ENCODE results near the gene GAS6. TPM values are rescaled to one million over a fixed set of nuclear protein-coding genes. Genes with fewer than 3 reads are reported as not detected.

Gene GAS6
- total and polyA plus RNA-seq, 2 donors (not counting 1 experiment from before 2014, with no cell fraction given): 227 to 301 TPM

GRCh38 chr13:113849981-113850721 is 13.7 kb downstream of the GAS6 start:
- peaks cover 95% of the 10 kb centered on the region for H3K79me2 ChIP-seq (ENCODE audit: control insufficient read depth, insufficient read depth, low read length)

DNA sequence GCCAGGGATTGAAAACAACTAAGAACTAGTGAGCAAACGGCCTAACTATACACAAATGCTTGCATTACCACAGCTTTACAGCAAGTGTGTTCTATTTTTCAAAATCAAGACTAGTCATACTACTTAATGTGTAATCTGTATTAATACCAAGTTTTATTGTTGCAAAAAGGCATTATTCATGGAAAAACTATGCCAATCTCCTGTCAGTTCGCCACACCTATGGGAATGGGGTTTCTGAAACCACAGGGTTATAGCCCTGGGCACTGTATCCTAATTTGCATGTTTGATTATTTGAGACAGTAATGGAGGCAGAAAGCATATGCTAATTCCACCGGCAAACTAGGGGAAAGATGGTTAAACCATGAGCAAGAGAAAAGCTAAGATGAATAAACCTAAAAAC is 14.3 kb downstream of the GAS6 start:
- no peak for TF ChIP-seq EZH2 (IDR thresholded peaks at IDR 0.05; ENCODE audit: low read length, missing control alignments)
- TF ChIP-seq CTCF (conservative IDR thresholded peaks at IDR 0.05 in 1 of 2, IDR thresholded peaks at IDR 0.05 in 1 of 2; ENCODE audit: low read depth in 1 of 2, low read length in 2 of 2): no peak

More at GRCh38 chr13:113849981-113850721, 13.7 kb downstream of the GAS6 start:
- H3K36me3 ChIP-seq (ENCODE audit: control insufficient read depth, insufficient read depth, low read length): peaks cover 12% of the 10 kb centered on the region
- no peak for TF ChIP-seq EZH2 (IDR thresholded peaks at IDR 0.05; ENCODE audit: low read length, missing control alignments)
- no peak for TF ChIP-seq CTCF (conservative IDR thresholded peaks at IDR 0.05 in 1 of 2, IDR thresholded peaks at IDR 0.05 in 1 of 2; ENCODE audit: low read depth in 1 of 2, low read length in 2 of 2)
- H3K4me3 ChIP-seq (replicated peaks in 1 of 4; ENCODE audit: control extremely low read depth in 1 of 4, insufficient read depth in 1 of 4, low read depth in 3 of 4, low read length in 4 of 4): no peak overlapping the region
- H3K4me2 ChIP-seq (ENCODE audit: extremely low read depth, insufficient read depth, low read length): no peak overlapping the region
- H2AFZ ChIP-seq (ENCODE audit: low read length): no peak overlapping the region
- H3K9me3 ChIP-seq (ENCODE audit: control insufficient read depth, insufficient read depth, low read depth, low read length): no peaks in the 10 kb centered on the region
- H3K9ac ChIP-seq (ENCODE audit: insufficient read depth, low read length): no peak overlapping the region
- DNase-seq (ENCODE audit: low read depth in 2 of 2): no peak
- peaks cover 30% of the 10 kb centered on the region for H3K4me1 ChIP-seq (ENCODE audit: control insufficient read depth, extremely low read depth, insufficient read depth, low read length)
- peaks cover 2% of the 10 kb centered on the region for H4K20me1 ChIP-seq (ENCODE audit: control insufficient read depth, extremely low read depth, insufficient read depth, low read length)
- H3K27me3 ChIP-seq (ENCODE audit: control insufficient read depth, insufficient read depth, low read length): no peaks in the 10 kb centered on the region
- no peak overlapping the region for H3K27ac ChIP-seq (ENCODE audit: insufficient read depth, low read length)

DNA sequence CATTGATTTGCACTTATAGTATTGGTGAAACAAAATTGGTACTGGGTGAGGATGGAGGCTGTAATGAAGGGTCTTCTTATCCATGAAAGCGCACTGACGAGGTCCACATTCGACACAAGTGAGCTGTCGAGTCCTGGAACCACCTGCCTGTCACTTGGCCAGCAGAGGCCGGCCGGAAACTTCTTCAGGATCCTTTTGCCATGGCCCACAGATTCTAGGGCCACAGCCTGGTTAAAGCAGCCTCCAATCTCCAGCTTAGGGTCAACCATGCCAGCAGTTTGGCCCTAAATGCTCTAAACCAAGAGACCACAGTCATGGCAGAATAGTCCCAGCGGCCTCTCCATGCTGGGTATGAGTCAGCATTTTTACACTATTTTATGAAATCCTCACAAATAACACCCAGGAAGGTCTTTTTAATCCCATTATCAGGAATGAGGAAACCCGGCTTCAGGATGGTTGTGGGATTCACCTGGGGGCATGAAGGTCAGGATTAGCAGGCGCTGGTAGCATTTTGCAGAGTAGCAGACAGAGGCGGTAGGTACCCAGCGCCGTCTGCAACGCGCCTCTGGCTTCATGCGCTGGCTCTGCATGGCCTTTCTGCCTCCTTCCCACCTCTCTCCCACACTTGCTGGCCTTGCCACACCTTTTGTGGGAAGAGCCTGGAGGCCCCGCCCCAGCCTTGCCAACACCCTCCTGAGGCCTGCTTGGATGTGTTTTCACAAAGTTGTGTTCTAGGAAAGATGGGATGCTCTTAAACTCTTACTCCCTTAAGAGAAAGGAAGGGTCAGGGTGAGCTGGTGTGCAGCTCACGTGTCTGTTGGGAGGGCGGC is 15.2 kb downstream of the GAS6 start:
- H3K4me1 ChIP-seq (ENCODE audit: control insufficient read depth, extremely low read depth, insufficient read depth, low read length): peaks cover 14% of the 10 kb centered on the region
- H3K27ac ChIP-seq (ENCODE audit: insufficient read depth, low read length): no peak overlapping the region
- no peak overlapping the region for H3K4me3 ChIP-seq (replicated peaks in 1 of 4; ENCODE audit: control extremely low read depth in 1 of 4, insufficient read depth in 1 of 4, low read depth in 3 of 4, low read length in 4 of 4)
- H4K20me1 ChIP-seq (ENCODE audit: control insufficient read depth, extremely low read depth, insufficient read depth, low read length): no peaks in the 10 kb centered on the region
- no peak overlapping the region for H3K4me2 ChIP-seq (ENCODE audit: extremely low read depth, insufficient read depth, low read length)
- H2AFZ ChIP-seq (ENCODE audit: low read length): no peak overlapping the region
- no peaks in the 10 kb centered on the region for H3K27me3 ChIP-seq (ENCODE audit: control insufficient read depth, insufficient read depth, low read length)
- H3K36me3 ChIP-seq (ENCODE audit: control insufficient read depth, insufficient read depth, low read length): peaks cover 17% of the 10 kb centered on the region
- H3K79me2 ChIP-seq (ENCODE audit: control insufficient read depth, insufficient read depth, low read length): peaks cover 94% of the 10 kb centered on the region
- H3K9ac ChIP-seq (ENCODE audit: insufficient read depth, low read length): no peak overlapping the region
- TF ChIP-seq CTCF (conservative IDR thresholded peaks at IDR 0.05 in 1 of 2, IDR thresholded peaks at IDR 0.05 in 1 of 2; ENCODE audit: low read depth in 1 of 2, low read length in 2 of 2) (no peak), EZH2 (IDR thresholded peaks at IDR 0.05; ENCODE audit: low read length, missing control alignments) (no peak)
- DNase-seq (ENCODE audit: low read depth in 2 of 2): no peak
- H3K9me3 ChIP-seq (ENCODE audit: control insufficient read depth, insufficient read depth, low read depth, low read length): no peaks in the 10 kb centered on the region

More for the DNA sequence above, 14.3 kb downstream of the GAS6 start:
- Histone ChIP-seq H3K79me2 (ENCODE audit: control insufficient read depth, insufficient read depth, low read length) (peaks cover 95% of the 10 kb centered on the region), H3K4me3 (replicated peaks in 1 of 4; ENCODE audit: control extremely low read depth in 1 of 4, insufficient read depth in 1 of 4, low read depth in 3 of 4, low read length in 4 of 4) (no peak overlapping the region), H3K27ac (ENCODE audit: insufficient read depth, low read length) (no peak overlapping the region), H3K4me1 (ENCODE audit: control insufficient read depth, extremely low read depth, insufficient read depth, low read length) (peaks cover 23% of the 10 kb centered on the region), H3K9ac (ENCODE audit: insufficient read depth, low read length) (no peak overlapping the region), H2AFZ (ENCODE audit: low read length) (no peak overlapping the region), H4K20me1 (ENCODE audit: control insufficient read depth, extremely low read depth, insufficient read depth, low read length) (peaks cover 2% of the 10 kb centered on the region), H3K27me3 (ENCODE audit: control insufficient read depth, insufficient read depth, low read length) (no peaks in the 10 kb centered on the region), H3K36me3 (ENCODE audit: control insufficient read depth, insufficient read depth, low read length) (peaks cover 12% of the 10 kb centered on the region), H3K4me2 (ENCODE audit: extremely low read depth, insufficient read depth, low read length) (no peak overlapping the region), H3K9me3 (ENCODE audit: control insufficient read depth, insufficient read depth, low read depth, low read length) (no peaks in the 10 kb centered on the region)
- DNase-seq (ENCODE audit: low read depth in 2 of 2): peak in 1 of 2 donors; percentile 51
